HG03097 (cell line): ENCODE measurements around the gene FHOD3.
"Not testable (repeated sequence)": the region's sequence is repeated elsewhere in the genome, so short reads cannot be mapped to it uniquely, and the experiment has no call there.

Experiments used
- ATAC-seq: cut with Tn5 transposase; IDR thresholded peaks from one replicate; pipeline ENCODE4 v1.9.1; 2021; ENCODE audit not compliant: unreplicated experiment, low FRiP score

The FHOD3 gene

DNA sequence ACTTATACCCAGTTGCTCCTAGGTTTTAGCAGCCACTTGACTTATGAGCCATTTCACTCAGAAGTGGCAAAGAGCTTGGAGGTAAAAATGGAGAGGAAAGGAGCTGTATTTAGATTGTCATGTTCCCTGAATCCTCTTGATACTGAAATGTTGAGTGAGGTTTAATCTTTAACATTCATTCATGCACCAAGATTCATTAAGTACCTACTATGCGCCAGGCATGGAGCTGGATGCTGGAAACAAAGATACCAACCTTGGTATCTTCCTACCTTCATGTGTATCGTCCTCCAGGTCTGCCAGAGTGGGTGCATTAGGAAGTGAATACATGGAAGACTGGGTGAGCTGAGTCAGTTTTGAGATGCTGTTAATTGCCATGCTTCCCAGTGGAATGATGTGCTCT lies 507.6 kb downstream of the FHOD3 start:
- no peak for ATAC-seq

DNA sequence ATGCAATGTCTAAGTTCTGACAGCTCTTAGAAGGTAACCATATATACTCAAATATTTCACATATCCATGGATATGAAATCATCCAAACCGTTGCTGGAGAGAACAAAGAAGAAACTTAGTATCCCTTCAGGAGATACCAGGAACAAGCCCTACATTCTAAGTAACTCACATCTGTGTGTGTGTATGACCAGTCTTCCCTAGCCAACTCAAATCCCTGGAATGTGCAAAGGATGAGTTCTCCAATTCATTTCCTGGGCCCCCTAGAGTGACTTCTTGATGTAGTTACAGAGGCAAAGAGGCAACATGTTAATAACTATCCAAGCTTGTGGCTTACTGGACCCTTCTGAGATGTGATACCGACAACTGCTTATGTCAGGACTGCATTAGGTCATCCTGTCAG lies 511.2 kb downstream of the FHOD3 start:
- ATAC-seq: no peak

DNA sequence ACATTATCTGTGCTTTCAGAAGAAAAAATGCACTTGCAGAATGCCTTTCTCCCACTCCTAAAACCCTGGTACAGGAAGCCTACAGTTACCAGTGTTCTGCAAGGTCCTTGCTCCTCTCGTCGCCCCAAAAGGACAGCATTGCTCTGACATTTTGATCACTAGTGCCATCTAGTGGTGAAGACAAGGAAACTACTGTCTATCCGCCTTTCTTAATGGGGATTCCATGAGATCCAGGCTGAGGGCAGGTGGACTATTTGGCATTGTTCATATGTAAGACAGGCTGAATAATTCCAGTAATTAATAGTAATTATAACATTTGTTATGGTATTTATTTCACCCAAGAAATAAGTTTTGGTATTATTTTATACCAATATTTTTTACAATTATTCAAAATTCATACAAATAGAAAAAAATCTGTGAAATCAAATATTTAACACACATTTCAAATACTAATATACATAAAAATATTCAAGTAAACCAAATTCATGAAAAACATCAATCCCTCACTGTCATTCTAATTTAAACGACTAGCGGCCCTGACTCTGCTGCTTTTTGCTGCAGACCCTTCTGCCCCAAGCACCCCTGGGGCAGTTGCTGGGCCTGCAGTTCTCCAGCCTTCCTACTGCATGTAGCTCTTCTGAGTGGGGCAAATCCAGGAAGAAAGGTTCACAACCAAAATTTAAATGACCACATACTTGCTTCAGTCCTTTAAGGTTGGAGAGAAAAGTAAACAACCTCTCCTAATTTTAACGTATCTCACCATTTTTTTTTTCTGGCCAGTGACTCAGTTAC lies 512.3 kb downstream of the FHOD3 start:
- peak; percentile 94 for ATAC-seq

DNA sequence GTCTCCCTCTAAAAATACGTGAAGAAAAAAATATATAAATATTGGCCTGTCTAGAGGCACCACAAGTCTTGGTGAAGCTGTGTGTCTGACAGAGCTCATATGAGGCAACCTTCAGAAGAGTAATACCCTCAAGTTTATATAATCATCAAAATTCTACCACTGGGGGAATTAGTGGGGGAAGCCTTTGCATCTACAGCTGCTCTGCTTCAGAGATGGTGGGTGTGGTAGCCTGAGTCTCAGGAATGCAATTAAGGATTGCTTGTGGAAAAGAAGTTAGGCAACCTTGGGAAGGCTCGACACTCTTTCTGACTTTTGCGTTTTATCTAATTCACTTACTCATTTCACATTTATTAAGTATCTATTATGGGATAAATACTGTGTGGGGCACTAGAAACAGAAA lies 513.9 kb downstream of the FHOD3 start:
- no peak for ATAC-seq

DNA sequence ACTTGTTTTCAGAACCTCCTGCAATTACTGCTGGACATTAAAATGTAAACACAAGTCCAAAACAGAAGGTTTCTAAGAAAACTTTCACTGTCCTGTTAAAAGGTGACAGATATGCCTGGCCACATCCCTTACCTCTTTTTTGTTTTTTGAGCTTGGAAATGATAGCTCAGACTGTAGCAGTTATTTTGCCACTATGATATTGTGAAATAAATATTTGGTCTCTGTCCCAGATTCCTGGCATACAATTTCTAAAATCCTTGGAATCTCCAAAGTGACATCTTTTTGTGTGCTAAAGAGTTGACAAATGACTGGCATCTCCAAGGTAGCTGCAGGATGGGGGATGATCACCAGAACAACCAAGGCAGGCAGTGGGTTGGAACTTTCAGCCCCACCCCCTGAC lies 514.4 kb downstream of the FHOD3 start:
- no peak for ATAC-seq

DNA sequence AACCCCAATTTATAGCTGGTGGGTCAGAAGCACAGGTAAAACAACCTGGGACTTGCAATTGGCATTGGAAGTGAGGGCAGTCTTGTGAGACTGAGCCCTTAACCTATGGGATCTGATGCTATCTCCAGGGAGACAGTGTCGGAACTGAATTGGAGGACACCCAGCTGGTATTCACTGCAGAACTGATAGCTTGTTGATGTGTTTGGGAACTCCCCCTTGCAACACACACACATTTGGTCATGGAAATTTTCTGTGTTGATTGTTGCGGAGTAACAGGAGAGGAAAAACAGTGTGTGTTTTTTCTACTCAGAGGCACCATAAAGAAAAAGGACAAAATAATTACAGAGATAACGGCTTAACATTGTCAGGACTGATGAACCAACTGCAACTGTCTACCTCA lies 515.2 kb downstream of the FHOD3 start:
- ATAC-seq: no peak

DNA sequence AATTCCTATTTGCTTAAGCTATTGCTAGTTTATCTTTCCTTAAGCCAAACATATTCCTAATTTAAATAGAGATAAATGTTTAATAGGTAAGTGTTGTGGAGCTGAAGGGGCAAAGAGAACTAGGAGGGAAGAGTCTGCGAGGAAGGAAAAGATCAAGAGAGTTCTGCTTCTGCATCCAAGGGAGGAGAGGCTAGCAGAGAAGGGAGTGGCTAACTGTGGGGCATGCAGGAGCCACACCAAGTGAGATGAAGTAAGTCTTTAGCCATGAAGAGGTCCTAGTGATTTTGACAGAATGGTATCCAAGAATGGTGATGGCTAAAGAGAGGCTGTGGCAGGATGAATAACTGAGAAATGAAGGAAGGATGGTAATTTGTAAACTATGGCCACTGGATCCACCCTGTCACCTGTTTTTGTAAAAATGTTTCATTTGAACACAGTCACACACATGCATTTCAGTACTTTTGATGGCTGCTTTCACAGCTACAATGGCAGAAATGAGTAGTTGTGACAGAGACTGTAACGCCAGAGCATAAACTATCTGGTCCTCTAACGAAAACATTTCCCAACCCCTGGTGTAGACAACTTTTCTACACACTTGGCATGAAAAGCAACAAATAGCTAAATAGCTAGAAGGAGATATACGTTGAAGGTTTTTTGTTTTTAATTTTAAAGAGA lies 515.7 kb downstream of the FHOD3 start:
- no peak for ATAC-seq

DNA sequence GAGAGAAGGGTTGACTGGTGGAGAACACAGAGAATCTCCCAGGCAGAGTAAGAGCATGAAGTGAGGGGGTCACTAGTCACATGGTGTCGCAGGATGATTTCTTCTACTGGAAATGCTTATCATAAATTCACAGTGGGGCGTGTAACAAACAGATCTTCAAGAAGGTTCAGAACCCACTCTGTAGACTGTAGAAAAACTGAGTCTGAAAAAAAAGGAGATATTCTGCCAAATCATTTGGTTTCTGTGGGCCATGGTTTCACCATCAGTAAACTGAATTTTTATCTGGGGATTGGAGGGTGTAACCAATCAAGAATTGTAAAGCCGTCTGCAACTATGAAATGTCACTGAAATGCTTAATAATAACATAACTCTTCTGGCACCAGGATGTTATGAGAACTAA lies 516.3 kb downstream of the FHOD3 start:
- ATAC-seq: no peak

DNA sequence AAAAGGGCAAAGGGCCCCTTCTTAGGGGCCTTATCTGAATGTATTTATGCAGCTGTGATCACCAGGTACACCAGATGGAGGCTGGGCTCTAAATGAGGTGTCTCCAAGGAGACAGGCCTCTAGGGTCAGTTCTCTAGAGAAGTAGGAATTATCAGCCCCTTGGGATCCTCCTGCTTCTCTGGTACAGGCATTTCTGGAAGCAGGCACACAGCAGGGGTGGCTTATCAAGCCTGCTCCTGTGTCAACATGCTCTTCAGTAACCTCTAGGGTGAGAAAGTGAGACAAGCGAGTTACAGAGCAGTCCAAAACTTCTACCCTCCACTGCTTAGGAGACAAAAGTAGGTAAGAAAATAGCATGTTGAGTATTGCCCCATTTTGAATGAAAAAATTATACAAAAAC lies 517.5 kb downstream of the FHOD3 start:
- ATAC-seq: no peak

DNA sequence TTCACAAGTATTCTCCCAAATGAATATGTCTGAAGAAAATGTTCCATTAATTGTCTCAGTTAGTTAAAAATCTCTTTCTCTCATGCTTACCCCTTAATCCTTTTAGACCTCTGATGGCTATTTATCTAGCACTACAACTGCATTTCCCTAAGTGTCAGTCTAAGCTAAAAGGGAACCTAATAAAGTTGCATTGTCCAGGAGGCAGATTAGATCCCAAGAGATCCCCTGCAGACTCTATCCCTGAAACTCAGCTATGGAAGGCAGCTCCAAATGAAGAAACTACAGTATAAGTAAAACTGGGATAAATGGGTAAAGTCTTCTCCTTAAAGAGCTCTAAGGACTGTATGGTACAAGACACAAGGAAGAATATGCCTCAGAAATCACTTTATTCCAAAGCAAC lies 518.6 kb downstream of the FHOD3 start:
- not testable (repeated sequence) for ATAC-seq

DNA sequence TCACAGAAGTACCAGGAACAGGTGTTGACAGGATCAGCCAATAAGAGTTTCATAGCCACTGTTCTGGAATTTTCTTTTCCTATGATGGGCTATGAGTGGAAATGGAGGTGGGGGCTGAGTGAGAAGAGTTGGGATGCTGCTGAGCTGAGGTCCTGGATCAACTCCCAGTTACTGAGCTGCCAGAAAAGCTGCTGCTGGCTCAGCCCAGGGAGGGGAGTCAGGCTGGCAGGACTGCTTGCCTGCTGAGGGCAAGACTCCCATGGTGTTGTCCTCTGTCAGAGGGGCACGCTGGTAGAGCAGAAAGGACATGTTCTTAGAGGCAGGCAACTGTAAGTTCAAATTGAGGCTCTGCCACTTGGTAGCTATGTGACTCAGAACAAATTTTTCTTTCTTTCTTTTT lies 519.5 kb downstream of the FHOD3 start:
- ATAC-seq: no peak

DNA sequence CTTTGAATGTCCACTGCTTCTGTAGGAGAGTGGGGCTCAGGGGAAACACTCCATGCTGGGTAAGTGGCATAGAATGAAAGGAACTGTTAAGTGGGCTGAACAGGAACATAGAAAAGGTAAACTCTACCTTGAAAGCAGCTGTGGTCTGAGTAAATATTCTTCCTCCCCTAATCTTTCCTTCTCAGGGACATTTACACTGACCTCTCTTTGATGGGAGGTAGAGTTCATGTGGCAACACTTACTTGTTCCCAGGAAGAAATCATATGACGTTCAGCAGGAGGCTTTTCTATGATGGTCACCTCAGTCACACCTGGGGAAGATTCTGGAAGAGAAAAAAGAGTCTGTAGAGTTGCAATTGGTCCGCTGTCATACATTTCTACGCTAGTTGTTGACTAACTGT lies 521.1 kb downstream of the FHOD3 start:
- no peak for ATAC-seq

DNA sequence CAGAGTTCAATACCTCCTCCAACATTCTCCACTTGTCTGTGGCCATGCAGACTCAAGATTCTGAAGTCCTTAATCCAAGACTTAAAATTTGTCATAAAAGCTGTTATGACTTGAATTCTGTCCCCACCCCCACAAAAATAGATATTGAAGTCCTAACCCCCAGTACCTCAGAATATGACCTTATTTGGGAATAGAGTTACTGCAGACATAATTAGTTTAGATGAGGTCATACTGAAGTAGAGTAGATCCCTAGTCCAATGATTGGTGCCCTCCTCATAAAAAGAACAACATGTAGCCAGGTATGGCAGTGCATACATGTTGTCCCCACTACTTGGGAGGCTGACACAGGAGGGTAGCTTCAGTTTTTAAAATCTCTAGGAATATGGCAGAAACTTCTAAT lies 522.1 kb downstream of the FHOD3 start:
- no peak for ATAC-seq

DNA sequence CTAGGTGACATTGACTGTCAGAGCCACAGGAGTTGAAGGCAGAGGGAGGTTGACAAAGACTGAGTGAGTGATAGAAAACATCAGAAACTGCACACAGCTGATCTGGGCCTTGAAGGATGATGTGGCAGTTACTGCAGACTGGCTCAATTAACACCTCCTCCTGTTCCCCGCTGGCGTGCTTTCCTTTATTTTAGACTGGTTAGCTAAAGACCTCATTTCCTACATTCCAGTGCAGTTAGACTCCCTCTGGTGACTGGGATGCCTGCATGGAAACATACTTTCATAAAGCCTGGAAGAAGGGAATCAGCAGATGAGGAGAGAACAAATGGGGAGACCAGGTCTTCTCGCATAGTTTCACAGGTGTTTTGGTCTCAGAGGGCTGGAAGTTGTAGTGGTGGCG lies 524.2 kb downstream of the FHOD3 start:
- no peak for ATAC-seq

DNA sequence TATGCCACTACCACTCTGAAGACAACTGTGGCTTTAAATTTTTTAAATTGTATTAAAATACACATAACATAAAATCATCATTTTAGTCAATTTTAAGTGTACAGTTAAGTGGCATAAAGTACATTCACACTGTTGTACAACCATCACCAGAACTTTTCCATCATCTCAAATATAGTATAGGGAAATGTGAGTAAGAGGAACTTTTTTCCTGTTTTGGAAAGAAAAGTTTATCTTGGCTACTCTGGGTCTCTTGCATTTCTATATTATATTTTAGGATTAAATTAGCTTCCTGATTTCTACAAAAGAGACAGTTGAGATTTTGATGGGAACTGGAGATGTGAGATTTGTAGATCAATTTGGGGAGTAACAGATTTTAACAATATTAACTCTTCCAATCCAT lies 528.0 kb downstream of the FHOD3 start:
- no peak for ATAC-seq

DNA sequence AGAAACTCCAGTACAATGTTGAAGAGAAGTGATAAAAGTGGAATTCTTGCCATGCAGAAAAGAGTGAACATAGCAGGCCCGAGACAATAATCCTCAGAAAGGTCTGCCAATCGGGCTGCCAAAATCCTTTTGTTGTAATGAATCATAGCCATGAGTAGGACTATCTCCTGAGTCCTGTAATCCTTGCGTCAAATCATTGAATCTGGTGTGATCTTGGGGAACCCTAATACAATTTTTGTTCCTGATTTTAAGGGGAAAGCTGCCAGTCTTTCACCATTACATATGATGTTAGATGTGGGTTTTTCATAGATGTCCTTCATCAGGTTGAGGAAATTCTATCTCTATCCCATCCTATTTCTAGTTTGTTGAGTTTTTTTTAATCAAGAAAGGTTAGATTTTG lies 529.0 kb downstream of the FHOD3 start:
- ATAC-seq: no peak

DNA sequence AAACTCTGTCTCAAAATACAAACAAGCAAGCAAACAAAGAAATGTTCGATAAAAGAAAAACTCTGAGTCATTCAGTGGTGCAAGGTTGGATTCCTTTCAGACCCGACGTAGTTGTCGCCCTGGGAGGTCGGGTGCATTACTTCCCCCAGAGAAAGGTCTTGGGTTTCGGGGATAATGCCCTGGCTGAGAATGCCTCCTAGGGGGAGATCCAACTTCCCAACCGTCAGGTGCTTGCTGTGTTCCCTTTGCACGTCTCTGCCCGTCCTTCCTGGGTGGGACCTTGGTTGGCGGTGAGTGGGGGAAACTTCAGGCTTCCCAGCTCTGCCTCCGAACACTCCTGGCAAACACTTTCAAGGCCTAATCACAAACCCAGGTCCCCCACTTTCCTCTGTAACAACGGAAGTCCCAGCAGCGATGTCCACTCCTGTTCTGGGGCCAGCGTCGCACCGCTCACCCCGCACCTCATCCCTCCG lies 530.7 kb downstream of the FHOD3 start:
- ATAC-seq: peak; percentile 0

DNA sequence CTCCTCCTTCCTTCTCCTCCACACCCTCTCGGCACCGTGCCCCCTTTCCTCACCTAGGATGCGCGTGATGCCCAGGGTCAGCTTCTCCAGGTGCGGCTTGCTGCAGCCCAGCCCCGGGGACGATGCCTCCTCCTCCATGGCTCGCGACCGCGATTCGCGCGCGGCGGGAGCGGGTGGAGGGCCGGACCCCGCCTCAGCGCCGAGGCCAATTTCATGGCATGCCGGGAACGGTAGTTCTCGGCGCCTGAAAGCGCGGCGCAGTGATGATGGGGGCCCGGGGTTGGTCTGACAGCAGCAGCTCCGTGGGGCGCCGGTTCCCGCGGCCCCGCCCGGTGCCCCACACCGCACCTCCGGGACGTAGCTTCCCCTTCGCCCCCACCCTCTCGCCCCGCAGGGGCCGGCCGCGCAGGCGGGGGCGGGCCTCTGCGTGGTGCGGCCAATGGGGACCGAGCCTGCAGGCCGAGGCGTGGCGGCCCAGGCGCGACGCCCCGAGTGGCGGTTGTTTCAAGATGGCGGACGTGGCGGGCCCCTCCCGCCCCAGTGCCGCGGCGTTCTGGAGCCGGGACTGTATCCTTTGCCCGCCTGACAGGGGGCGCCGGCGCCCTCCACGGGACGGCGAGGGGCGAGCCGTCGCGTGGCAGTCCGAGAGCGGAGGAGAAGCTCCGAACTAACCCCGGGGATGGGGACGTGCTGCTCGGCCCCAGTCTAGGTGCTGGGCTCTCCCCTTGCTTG lies 531.3 kb downstream of the FHOD3 start, which contains the start of the genes KIAA1328 and TPGS2:
Gene KIAA1328, plus strand, starts transcription at position 498 of the 732 bp plus-strand sequence. Its CDS starts 12 bp downstream, at position 510.
Gene TPGS2, minus strand, starts transcription at position 373 of the 732 bp plus-strand sequence. Its CDS starts 235 bp downstream, at position 138.
- peak; percentile 93 for ATAC-seq
